ENCODE results near the gene AOAH. TPM values are rescaled to one million over a fixed set of nuclear protein-coding genes. Genes with fewer than 3 reads are reported as not detected.

Gene AOAH
- total and polyA plus RNA-seq, 2 of the 13 experiments (the other 11 are each of a cell fraction or from before 2014, with no cell fraction given): not detected

DNA sequence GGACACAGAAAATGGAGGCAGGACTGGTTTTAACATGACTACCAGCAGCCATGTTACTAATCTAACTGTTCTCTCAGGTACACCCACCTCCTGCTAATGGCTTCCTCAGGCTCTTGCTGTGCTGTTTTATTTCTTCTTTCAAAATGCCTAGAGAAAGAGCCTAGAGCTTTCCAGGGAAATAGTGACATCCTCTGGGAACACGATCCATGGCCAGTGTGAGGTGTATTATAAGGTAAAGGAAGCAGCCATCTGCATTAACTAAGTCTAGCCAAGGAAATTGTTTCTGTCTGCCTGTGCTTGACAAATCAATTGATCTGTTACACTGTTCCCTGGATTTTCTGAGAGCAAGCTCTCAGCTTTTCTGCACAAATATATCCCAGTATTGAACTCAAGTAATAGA lies 42.2 kb upstream of the AOAH start:
- intact Hi-C loops (cut with micrococcal nuclease; ENCODE audit: unreplicated experiment): no loop called here
- CTCF ChIA-PET (ENCODE audit: low intra/inter-chr PET ratio, low total read pairs): no interaction called here
- no TSS peak for BruUV-seq (replicated peaks)
- ATAC-seq (no peak), DNase-seq (ENCODE audit: low spot score) (no peak), FAIRE-seq (no peak)
- no peaks in the 10 kb centered on the region for H3K36me3 ChIP-seq (replicated peaks in 1 of 2; ENCODE audit: control insufficient read depth in 1 of 2, insufficient read depth in 2 of 2, low read length in 2 of 2)
- H3K4me1 ChIP-seq (ENCODE audit: insufficient read depth, low read length): peaks cover 12% of the 10 kb centered on the region
- no peaks in the 10 kb centered on the region for H3K27me3 ChIP-seq (ENCODE audit: control insufficient read depth in 1 of 2, insufficient read depth in 2 of 2, low read length in 2 of 2)
- WGBS (ENCODE audit: low lambda C conversion rate): 20% methylated on average over 1 of the region's 1 CpG
- H4K20me1 ChIP-seq (ENCODE audit: insufficient read depth, low read length): no peaks in the 10 kb centered on the region
- no peak overlapping the region for H3K4me3 ChIP-seq (replicated peaks in 1 of 3; ENCODE audit: insufficient read depth in 1 of 3, low read depth in 2 of 3, low read length in 3 of 3)
- TF ChIP-seq THRA (CRISPR knock-in tag; IDR thresholded peaks at IDR 0.05; ENCODE audit: borderline replicate concordance) (no peak), ARNT2 (CRISPR knock-in tag; IDR thresholded peaks at IDR 0.05; ENCODE audit: low read depth) (no peak), ZNF142 (CRISPR knock-in tag; IDR thresholded peaks at IDR 0.05) (no peak), SNAI1 (CRISPR knock-in tag; IDR thresholded peaks at IDR 0.05; ENCODE audit: borderline replicate concordance) (no peak), ZNF703 (CRISPR knock-in tag; IDR thresholded peaks at IDR 0.05; ENCODE audit: borderline replicate concordance) (no peak), CBX5 (CRISPR knock-in tag; IDR thresholded peaks at IDR 0.05; ENCODE audit: borderline replicate concordance) (no peak), JARID2 (CRISPR knock-in tag; IDR thresholded peaks at IDR 0.05; ENCODE audit: insufficient replicate concordance) (no peak), ZBTB8A (CRISPR knock-in tag; IDR thresholded peaks at IDR 0.05; ENCODE audit: borderline replicate concordance, low read depth) (no peak), RAD51 (IDR thresholded peaks at IDR 0.05; ENCODE audit: borderline replicate concordance) (no peak), TARDBP (CRISPR knock-in tag; IDR thresholded peaks at IDR 0.05) (no peak), ZBTB43 (CRISPR knock-in tag; conservative IDR thresholded peaks at IDR 0.05) (no peak), ZNF552 (CRISPR knock-in tag; IDR thresholded peaks at IDR 0.05; ENCODE audit: borderline replicate concordance) (no peak), RELA (CRISPR knock-in tag; IDR thresholded peaks at IDR 0.05) (no peak), PLRG1 (conservative IDR thresholded peaks at IDR 0.05) (no peak)
- in situ Hi-C loops (cut with HindIII; ENCODE audit: extremely low pct_ligation_motif_present, low pct_unique_long_range_greater_than_20kb): no loop called here
- H3K9me3 ChIP-seq (ENCODE audit: low read length): no peaks in the 10 kb centered on the region
- no peak overlapping the region for H3K27ac ChIP-seq (ENCODE audit: extremely low read length, insufficient read depth, low read length)
- POLR2A ChIA-PET: no interaction called here
- H2AFZ ChIP-seq (ENCODE audit: low read length): no peak overlapping the region
- no peak overlapping the region for H3K4me2 ChIP-seq (ENCODE audit: low read depth, low read length)
- no peaks in the 10 kb centered on the region for H3K79me2 ChIP-seq (ENCODE audit: insufficient read depth, low read length)
- no peak overlapping the region for H3K9ac ChIP-seq (ENCODE audit: insufficient read depth, low read depth, low read length)

All from HepG2 (cell line).